HL-60 (cell line): Measurements from ENCODE around the gene HOXB8.

ENCODE experiments used
- DNase-seq, 2 experiments: peaks; one replicate each; pipeline ENCODE4 v3.0.0-alpha.2; 2010 to 2020; ENCODE audit warnings: low read depth in 1 of 2, low spot score in 1 of 2
- H3K27ac ChIP-seq: fragments of 250-450 bp; sonication (Bioruptor Pico); replicated peaks from 2 replicates; pipeline ENCODE4 v1.5.1; 2020; ENCODE audit warnings: mild to moderate bottlenecking, moderate library complexity
- H3K27me3 ChIP-seq: fragments of 250-450 bp; sonication (Bioruptor Pico); 2 replicates; pipeline ENCODE4 v1.5.1; 2021; ENCODE audit warnings: mild to moderate bottlenecking, moderate library complexity; ENCODE audit not compliant: insufficient read depth, poor library complexity, severe bottlenecking
- H3K4me3 ChIP-seq: replicated peaks from 2 replicates; pipeline ENCODE4 v1.5.1; 2011; ENCODE audit warnings: mild to moderate bottlenecking, control low read depth, low read length; ENCODE audit not compliant: insufficient read depth
- CTCF ChIP-seq: IDR thresholded peaks from one replicate; pipeline ENCODE4 v1.5.1; 2011; ENCODE audit warnings: low read length, control low read depth, inconsistent platforms; ENCODE audit not compliant: insufficient read depth
- GABPA ChIP-seq: IDR thresholded peaks from 2 replicates; pipeline ENCODE4 v1.6.1; 2012; ENCODE audit warnings: low read depth
- POLR2AphosphoS5 ChIP-seq: IDR thresholded peaks from 2 replicates; pipeline ENCODE4 v1.6.1; 2012; ENCODE audit warnings: low read depth
- REST ChIP-seq: IDR thresholded peaks from 2 replicates; pipeline ENCODE4 v1.6.1; 2012; ENCODE audit warnings: low read depth; ENCODE audit not compliant: insufficient replicate concordance
- SPI1 ChIP-seq: IDR thresholded peaks from 2 replicates; pipeline ENCODE4 v1.6.1; 2012; ENCODE audit warnings: low read depth, mild to moderate bottlenecking, borderline replicate concordance

The HOXB8 gene

GRCh38 chr17:48567209-48567608 is 47.9 kb downstream of the HOXB8 start:
- no peak for DNase-seq
- Histone ChIP-seq H3K27ac (no peak overlapping the region), H3K4me3 (no peak overlapping the region), H3K27me3 (peaks cover 60% of the 10 kb centered on the region)
- TF ChIP-seq GABPA, result no peak
- TF ChIP-seq CTCF, result no peak
- no peak for TF ChIP-seq SPI1
- no peak for TF ChIP-seq POLR2AphosphoS5
- no peak for TF ChIP-seq REST

GRCh38 chr17:48566717-48567116 is 48.4 kb downstream of the HOXB8 start:
- peaks cover 57% of the 10 kb centered on the region for H3K27me3 ChIP-seq
- no peak overlapping the region for H3K4me3 ChIP-seq
- no peak for TF ChIP-seq GABPA
- TF ChIP-seq CTCF, result no peak
- no peak for TF ChIP-seq SPI1
- TF ChIP-seq POLR2AphosphoS5, result no peak
- TF ChIP-seq REST, result no peak
- DNase-seq, result no peak
- H3K27ac ChIP-seq, result no peak overlapping the region

GRCh38 chr17:48565925-48566710 is 49.0 kb downstream of the HOXB8 start:
- no peak for TF ChIP-seq SPI1
- TF ChIP-seq CTCF, result no peak
- TF ChIP-seq GABPA, result no peak
- no peak for TF ChIP-seq POLR2AphosphoS5
- no peak for TF ChIP-seq REST
- H3K27ac ChIP-seq, result no peak overlapping the region
- H3K4me3 ChIP-seq, result no peak overlapping the region
- peaks cover 55% of the 10 kb centered on the region for H3K27me3 ChIP-seq
- no peak for DNase-seq
